Spleen (tissue), 7 donors: Measurements from ENCODE around the gene LMBRD2.

Experiments used
- POLR2A ChIP-seq, 3 donors: fragments of 450-650 bp; IDR thresholded peaks; one replicate each; pipeline ENCODE4 v1.5.1; 2017; ENCODE audit warnings: antibody characterized with exemption in 3 of 3, mild to moderate bottlenecking in 1 of 3
- POLR2AphosphoS5 ChIP-seq, 3 donors: sonication (generic); formaldehyde crosslinking; IDR thresholded peaks; one replicate each; pipeline ENCODE4 v1.5.1; 2017; ENCODE audit warnings: antibody characterized with exemption in 3 of 3
- TF ChIP-seq, protein P1 (sequence below), 11 experiments: fragments of 200-600 bp in 7 of 11; fragments of 450-650 bp in 4 of 11; sonication (generic) in 4 of 11; IDR thresholded peaks in 8 of 11; conservative IDR thresholded peaks in 3 of 11; 1 replicate in 7 of 11; 2 replicates in 4 of 11; pipeline versions ENCODE4 v1.4.0 to v1.8.0; 2016 to 2021; ENCODE audit warnings: antibody characterized with exemption in 11 of 11, inconsistent platforms in 4 of 11, mild to moderate bottlenecking in 1 of 11
- donor health status: DM: no; HTN: no; CAD: no; lungs with moderate emphysema.
- donor health status: DM: no; HTN: no; CAD: no.
- donor health status: DM: no; HTN: no; CAD: no.

DNA sequence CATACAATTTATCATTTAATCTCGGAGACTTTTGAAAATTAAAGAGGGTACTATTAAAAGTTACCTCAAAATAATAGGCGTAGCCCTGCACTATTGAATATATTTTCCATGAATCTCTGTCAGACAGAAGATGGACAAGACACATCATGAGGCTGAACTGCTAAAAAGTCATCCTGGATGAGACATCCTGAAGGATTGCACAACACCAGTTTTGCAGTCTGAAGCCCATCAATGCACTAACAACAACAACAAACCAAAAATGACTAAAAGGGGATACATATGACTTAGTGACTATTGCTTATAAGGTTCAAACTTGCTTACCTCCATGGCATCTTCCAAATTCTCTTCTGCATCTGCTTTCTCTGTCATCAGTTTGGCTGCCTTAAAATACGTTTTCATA, 15.7 kb downstream of the LMBRD2 start:
- TF ChIP-seq, protein P1, sequence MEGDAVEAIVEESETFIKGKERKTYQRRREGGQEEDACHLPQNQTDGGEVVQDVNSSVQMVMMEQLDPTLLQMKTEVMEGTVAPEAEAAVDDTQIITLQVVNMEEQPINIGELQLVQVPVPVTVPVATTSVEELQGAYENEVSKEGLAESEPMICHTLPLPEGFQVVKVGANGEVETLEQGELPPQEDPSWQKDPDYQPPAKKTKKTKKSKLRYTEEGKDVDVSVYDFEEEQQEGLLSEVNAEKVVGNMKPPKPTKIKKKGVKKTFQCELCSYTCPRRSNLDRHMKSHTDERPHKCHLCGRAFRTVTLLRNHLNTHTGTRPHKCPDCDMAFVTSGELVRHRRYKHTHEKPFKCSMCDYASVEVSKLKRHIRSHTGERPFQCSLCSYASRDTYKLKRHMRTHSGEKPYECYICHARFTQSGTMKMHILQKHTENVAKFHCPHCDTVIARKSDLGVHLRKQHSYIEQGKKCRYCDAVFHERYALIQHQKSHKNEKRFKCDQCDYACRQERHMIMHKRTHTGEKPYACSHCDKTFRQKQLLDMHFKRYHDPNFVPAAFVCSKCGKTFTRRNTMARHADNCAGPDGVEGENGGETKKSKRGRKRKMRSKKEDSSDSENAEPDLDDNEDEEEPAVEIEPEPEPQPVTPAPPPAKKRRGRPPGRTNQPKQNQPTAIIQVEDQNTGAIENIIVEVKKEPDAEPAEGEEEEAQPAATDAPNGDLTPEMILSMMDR (IDR thresholded peaks at IDR 0.05 in 8 of 11, conservative IDR thresholded peaks at IDR 0.05 in 3 of 11) = no peak
- TF ChIP-seq POLR2A (IDR thresholded peaks at IDR 0.05) (no peak), POLR2AphosphoS5 (IDR thresholded peaks at IDR 0.05) (no peak)
